Heart left ventricle (tissue), 13 donors: ENCODE data around the gene TXNDC15.

ENCODE experiments used
- CTCF ChIP-seq, 12 donors: fragments of 200-600 bp; sonication (generic) in 4 of 12; IDR thresholded peaks; one replicate each; pipeline versions ENCODE4 v1.5.0 to v1.8.0; 2018 to 2022; ENCODE audit warnings: antibody characterized with exemption in 12 of 12, mild to moderate bottlenecking in 5 of 12
- POLR2A ChIP-seq, 2 donors: fragments of 450-650 bp; IDR thresholded peaks; one replicate each; pipeline ENCODE4 v1.6.1; 2017; ENCODE audit warnings: antibody characterized with exemption in 2 of 2, mild to moderate bottlenecking in 2 of 2, moderate library complexity in 2 of 2
- donor health status: ischemic (EF 13 %, LVEDD 7.1; RV severe dilation, severe dysfunction).
- donor health status: DM: no; HTN: yes; CAD: no.
- donor health status: DM: no; HTN: no; CAD: no.
- donor health status: ischemic (EF 25% LVEDD 6.9; RV normal size, moderate dysfunction).
- donor health status: ischemic (EF 25% LVEDD 5.7; RV mildly dilated, moderate dysfunction).
- donor health status: ischemic (EF 35%, LVEDD 5.7; RV mildly dilated, moderate dysfunction).
- donor health status: nonischemic (EF 11% LVEDD 7.7; RV severe dilation, severe dysfunction).
- donor health status: DM: yes; HTN: yes; CAD: no.
- donor health status: PGD.
- donor health status: ischemic (EF 29% LVEDD 5.4; RV normal size, mild dysfunction).
- donor health status: nonischemic (EF 23%, LVEDD 6.1; RV moderate dilation, normal function).

GRCh38 chr5:134911285-134912206 lies 37.4 kb downstream of the TXNDC15 start:
- TF ChIP-seq CTCF (IDR thresholded peaks at IDR 0.05) (no peak), POLR2A (IDR thresholded peaks at IDR 0.05) (no peak)
